Skeletal muscle tissue (tissue), 4 donors: ENCODE measurements around the gene LRRC53. TPM values are rescaled to one million over a fixed set of nuclear protein-coding genes. Genes with fewer than 3 reads are reported as not detected.

Source experiments
- H3K27ac ChIP-seq: one replicate; pipeline ENCODE4 v1.7.0; 2013; ENCODE audit warnings: mild to moderate bottlenecking, low read depth, low read length, inconsistent platforms
- H3K27me3 ChIP-seq, 3 donors: one replicate each; pipeline ENCODE4 v1.7.0; 2013; ENCODE audit warnings: low read length in 3 of 3; ENCODE audit not compliant: control insufficient read depth in 3 of 3, insufficient read depth in 3 of 3
- H3K36me3 ChIP-seq, 3 donors: one replicate each; pipeline ENCODE4 v1.7.0; 2013; ENCODE audit warnings: low read length in 3 of 3; ENCODE audit not compliant: control insufficient read depth in 3 of 3, insufficient read depth in 3 of 3
- H3K4me1 ChIP-seq, 3 donors: one replicate each; pipeline ENCODE4 v1.7.0; 2013; ENCODE audit warnings: low read length in 3 of 3, mild to moderate bottlenecking in 3 of 3; ENCODE audit not compliant: control insufficient read depth in 3 of 3, insufficient read depth in 3 of 3
- H3K4me3 ChIP-seq, 3 donors: one replicate each; pipeline ENCODE4 v1.7.0; 2013; ENCODE audit warnings: low read length in 3 of 3
- H3K9ac ChIP-seq, 3 donors: one replicate each; pipeline ENCODE4 v1.7.0; 2013; ENCODE audit warnings: low read length in 3 of 3, mild to moderate bottlenecking in 3 of 3, moderate library complexity in 2 of 3, low read depth in 1 of 3
- H3K9me3 ChIP-seq, 3 donors: one replicate each; pipeline ENCODE4 v1.7.0; 2013; ENCODE audit warnings: low read length in 3 of 3; ENCODE audit not compliant: control insufficient read depth in 3 of 3
- total RNA-seq: library from RNA; depleted of rRNA; stranded (reverse); fragments of >200 nt; gene quantifications from one replicate; pipeline ENCODE4 v1.2.3, GENCODE V29; 2014
- donor health status: Osteomylitis.

The LRRC53 gene
- total RNA-seq, 1 donor from 2014 or later = not detected

GRCh38 chr1:74522148-74522547, 9.7 kb upstream of the LRRC53 start:
- Histone ChIP-seq H3K27me3 (no peaks in the 10 kb centered on the region), H3K9ac (no peak overlapping the region), H3K4me1 (no peaks in the 10 kb centered on the region), H3K4me3 (no peak overlapping the region), H3K27ac (no peak overlapping the region), H3K9me3 (no peaks in the 10 kb centered on the region), H3K36me3 (no peaks in the 10 kb centered on the region)

DNA sequence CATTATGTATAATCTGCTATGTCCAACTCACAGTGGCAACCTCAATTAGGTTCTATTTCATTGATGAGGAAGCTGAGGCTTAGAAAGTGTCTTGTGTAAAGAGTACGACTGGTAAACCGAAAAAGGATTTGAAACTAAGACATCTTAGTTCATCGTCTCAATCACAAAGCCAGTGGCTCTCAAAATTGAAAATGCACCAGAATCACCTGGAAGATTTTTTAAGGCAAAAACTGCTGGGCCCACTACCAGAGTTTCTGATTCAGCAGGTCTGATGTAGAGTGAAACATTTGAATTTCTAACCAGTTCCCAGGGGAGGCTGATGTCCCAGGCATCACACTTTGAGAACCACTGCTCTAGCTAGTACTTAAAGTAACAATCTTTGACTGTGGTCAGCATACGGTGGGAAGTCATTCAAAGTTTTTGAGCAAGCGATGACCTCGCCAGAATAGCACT, 5.2 kb upstream of the LRRC53 start:
- Histone ChIP-seq H3K9me3 (no peaks in the 10 kb centered on the region), H3K27ac (no peak overlapping the region), H3K27me3 (no peaks in the 10 kb centered on the region), H3K4me3 (no peak overlapping the region), H3K36me3 (no peaks in the 10 kb centered on the region), H3K4me1 (no peaks in the 10 kb centered on the region), H3K9ac (no peak overlapping the region)

DNA sequence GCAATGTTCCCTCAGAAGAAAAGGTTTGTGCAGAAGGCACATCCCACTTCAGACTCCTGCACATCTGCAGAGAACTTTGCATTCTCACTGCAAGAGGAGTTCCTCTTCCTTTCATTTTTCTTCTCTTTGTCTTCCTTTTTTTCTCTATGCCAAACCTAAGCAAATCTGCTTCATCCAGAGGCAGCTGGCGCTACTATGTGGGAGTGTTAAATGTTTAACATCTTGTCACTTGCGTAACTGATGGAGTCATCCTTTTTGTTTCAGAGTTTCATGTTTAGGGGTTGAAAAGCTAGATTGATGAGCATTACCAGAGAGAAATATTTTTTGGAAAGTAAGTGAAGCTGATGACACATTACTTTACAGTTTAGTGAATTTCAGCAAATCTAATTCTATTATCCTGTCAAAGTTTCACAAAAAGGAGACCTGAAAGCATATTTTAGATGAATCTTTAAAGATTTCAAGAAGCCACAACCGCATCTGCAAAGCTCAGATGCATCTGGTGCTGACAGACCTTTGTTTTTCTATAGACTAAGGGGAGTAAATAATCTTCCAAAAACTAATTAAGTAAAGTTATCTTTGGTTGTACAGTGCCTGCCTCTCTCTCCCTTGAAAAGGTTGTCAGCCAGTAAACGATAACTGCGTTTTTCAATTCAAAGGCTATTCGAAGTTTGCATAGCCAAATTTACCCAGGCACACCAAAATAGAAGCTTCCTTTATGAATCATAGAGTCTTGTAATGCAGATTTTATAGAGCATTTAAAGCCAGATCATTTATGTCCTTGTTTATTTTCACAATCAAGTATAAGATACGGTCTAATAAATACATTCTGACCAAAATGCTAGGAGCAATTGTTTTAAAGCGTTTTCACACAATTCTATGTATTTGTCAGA, 1.2 kb upstream of the LRRC53 start:
- Histone ChIP-seq H3K9ac (no peak overlapping the region), H3K4me3 (no peak overlapping the region)

DNA sequence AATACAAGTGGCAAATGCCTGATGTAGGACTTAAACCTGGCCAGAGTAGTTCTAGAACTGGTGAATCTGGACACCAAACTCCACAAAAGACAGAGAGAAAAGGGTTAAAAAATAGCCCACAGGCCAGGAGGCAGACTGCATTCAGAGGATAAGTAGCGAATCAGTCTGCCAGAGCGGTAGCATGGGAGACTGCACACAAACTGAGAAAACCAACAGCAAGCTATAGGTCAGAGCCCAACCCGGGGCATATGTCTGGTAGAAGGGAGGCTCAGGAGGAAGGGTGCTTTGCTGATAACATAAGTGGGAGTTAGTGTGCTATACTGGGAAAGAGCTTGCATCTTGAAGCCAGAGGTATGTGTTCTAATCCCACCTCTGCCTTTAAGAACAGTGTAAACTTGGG, 4.0 kb downstream of the LRRC53 start:
- H3K4me3 ChIP-seq = no peak overlapping the region
- no peak overlapping the region for H3K9ac ChIP-seq
- H3K27me3 ChIP-seq = no peaks in the 10 kb centered on the region
- no peaks in the 10 kb centered on the region for H3K36me3 ChIP-seq
- H3K4me1 ChIP-seq = no peaks in the 10 kb centered on the region
- H3K27ac ChIP-seq = no peak overlapping the region
- H3K9me3 ChIP-seq = no peaks in the 10 kb centered on the region

More for the DNA sequence above, 1.2 kb upstream of the LRRC53 start:
- H3K27me3 ChIP-seq = no peaks in the 10 kb centered on the region
- H3K4me1 ChIP-seq = no peaks in the 10 kb centered on the region
- H3K27ac ChIP-seq = no peak overlapping the region
- no peaks in the 10 kb centered on the region for H3K36me3 ChIP-seq
- no peaks in the 10 kb centered on the region for H3K9me3 ChIP-seq

DNA sequence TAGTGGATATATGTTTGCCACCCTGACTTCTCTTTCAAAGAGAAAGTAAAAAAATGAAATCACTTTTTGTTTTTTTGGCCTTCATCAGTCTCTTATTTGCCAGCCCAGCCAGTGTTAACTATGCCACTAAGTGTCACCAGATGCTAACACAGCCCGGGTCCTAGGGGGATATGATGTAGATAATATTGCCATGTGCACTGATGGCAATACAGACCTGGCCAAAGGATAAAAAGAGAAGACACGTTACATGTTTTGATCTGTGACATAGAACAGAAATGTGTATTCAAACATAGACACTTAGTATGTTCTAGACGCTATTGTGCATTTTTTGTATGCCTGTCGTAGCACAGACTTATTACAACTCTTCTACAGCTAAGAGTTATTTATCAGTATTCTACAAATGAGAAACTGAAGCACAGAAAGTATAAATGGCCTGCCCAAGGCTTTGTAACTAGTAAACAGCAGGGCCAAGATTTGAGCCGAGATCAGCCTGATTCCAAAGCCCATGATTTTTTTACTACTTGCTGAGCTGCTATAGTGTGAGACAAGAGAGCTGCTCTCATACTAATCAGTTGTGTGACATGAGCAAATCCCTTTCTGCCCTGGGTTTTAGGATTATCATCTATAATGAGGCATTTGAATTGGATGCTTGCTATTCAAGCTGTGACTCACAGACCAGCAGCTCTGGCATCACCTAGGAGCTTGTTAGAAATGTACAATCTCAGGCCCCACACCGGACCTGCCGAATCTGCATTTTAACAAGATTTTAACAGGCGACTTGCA, 6.3 kb downstream of the LRRC53 start:
- no peak overlapping the region for H3K27ac ChIP-seq
- H3K4me3 ChIP-seq = no peak overlapping the region
- no peaks in the 10 kb centered on the region for H3K9me3 ChIP-seq
- no peak overlapping the region for H3K9ac ChIP-seq
- no peaks in the 10 kb centered on the region for H3K27me3 ChIP-seq
- H3K36me3 ChIP-seq = no peaks in the 10 kb centered on the region
- no peaks in the 10 kb centered on the region for H3K4me1 ChIP-seq

- Histone ChIP-seq H3K36me3 (no peaks in the 10 kb centered on the region), H3K27me3 (no peaks in the 10 kb centered on the region), H3K9me3 (no peaks in the 10 kb centered on the region), H3K4me1 (no peaks in the 10 kb centered on the region), H3K9ac (no peak overlapping the region), H3K27ac (no peak overlapping the region), H3K4me3 (no peak overlapping the region)
These were observed 7.4 kb downstream of the LRRC53 start for GRCh38 chr1:74504933-74505512.

DNA sequence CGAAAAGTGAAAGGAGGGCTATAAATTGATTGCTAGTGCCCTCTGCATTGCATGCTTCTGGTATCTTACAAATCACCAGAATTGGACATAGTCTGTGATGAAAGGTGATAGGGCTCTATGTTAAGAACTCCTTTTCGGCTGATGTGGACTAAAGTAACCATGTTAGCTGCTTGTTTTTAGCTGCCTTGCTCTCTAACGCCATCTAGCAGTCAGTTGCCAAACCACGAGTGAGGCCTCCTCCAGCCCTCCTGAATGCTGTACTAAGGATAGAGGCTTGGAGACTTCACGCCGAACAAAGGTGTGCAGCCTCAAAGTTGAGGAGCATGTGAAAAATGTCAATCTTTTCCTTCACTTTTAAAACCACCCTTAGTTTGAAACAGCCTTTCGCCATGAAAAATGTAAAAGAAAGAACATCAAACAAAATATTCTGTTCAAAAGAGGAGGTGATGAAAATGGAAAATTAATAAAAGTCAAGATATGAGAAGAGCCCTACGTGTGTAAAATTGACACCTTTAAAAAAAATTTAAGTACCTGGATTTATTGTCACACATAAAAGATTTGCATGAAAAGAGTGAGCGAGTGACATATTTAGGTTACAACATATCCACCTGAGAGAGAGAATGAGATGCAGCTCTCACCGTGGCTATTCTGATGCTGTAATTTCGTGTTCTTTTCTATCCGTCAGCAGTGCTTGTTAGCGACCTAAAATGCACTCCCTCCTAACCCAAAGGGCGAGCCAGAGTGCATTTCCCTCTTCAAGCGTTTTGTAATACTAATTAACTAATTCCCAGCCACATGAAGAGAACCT, 8.1 kb downstream of the LRRC53 start:
- Histone ChIP-seq H3K27ac (no peak overlapping the region), H3K36me3 (no peaks in the 10 kb centered on the region), H3K4me1 (no peaks in the 10 kb centered on the region), H3K4me3 (no peak overlapping the region), H3K9me3 (no peaks in the 10 kb centered on the region), H3K27me3 (no peaks in the 10 kb centered on the region), H3K9ac (no peak overlapping the region)

GRCh38 chr1:74502858-74503257, 9.6 kb downstream of the LRRC53 start:
- no peak overlapping the region for H3K4me3 ChIP-seq
- no peaks in the 10 kb centered on the region for H3K27me3 ChIP-seq
- no peaks in the 10 kb centered on the region for H3K4me1 ChIP-seq
- no peaks in the 10 kb centered on the region for H3K9me3 ChIP-seq
- no peak overlapping the region for H3K27ac ChIP-seq
- H3K36me3 ChIP-seq = no peaks in the 10 kb centered on the region
- H3K9ac ChIP-seq = peak overlapping the region in 1 of 3 donors; percentile 29

DNA sequence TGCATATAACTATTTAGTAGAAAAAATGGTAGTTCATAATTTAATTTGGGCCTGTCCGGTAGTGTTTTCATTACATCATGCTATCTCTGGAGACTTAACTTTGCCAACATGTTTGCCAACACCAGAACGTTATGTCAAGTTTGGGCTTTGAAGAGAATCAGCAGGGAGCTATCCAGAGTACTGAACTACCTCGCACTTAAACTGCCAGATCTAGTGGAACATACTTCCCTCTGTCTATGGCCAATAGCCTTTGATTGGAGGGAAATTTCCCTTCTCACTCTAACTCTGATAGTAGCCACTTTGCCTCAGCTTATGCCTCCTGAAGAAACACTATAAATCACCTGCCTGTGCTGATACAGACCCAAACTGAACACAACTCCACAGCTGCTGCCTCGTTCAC, 10.0 kb downstream of the LRRC53 start:
- no peaks in the 10 kb centered on the region for H3K9me3 ChIP-seq
- peak overlapping the region in 1 of 3 donors; percentile 29 for H3K9ac ChIP-seq
- H3K27ac ChIP-seq = no peak overlapping the region
- H3K36me3 ChIP-seq = no peaks in the 10 kb centered on the region
- no peaks in the 10 kb centered on the region for H3K27me3 ChIP-seq
- H3K4me3 ChIP-seq = no peak overlapping the region
- H3K4me1 ChIP-seq = no peaks in the 10 kb centered on the region
